GM11168 (cell line): ENCODE measurements around the gene FBXL22.

Experiments used
- in situ Hi-C: fragments of 300-500 bp; cut with MboI; formaldehyde crosslinking; loops from one replicate; pipeline ENCODE4 v1.12.0; 2022; ENCODE audit warnings: low sequenced_read_pairs; ENCODE audit not compliant: unreplicated experiment

FBXL22 gene

GRCh38 chr15:63608989-63609388 lies 11.8 kb downstream of the FBXL22 start:
- in situ Hi-C loops = loop anchor here (25.0 kb wide), 1 partner anchor 453 kb away; no protein-coding TSS in a partner anchor

DNA sequence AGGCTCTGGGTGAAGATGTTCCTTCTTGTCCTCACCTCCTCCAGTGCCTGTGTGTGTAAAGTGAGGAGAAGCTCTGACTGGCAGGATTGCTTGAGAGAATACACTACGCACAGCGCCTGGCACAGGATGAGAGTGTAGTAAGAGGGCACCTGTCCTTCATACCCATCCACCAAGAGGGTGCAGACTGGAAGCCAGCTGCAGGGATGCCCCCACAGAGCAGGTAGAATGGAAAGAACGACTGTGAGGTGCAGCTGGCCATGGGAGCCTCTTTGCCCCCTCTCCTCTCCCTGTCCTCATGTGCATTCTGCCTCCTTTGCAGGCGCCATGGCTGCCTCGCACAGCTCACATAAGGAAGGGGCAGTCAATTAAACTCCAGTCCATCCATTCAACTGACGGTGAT lies 12.3 kb downstream of the FBXL22 start:
- in situ Hi-C loops = loop anchor here (25.0 kb wide), 1 partner anchor 453 kb away; no protein-coding TSS in a partner anchor

- in situ Hi-C loops = loop anchor here (25.0 kb wide), 1 partner anchor 452 kb away; no protein-coding TSS in a partner anchor
Measured at GRCh38 chr15:63610209-63610841, 13.1 kb downstream of the FBXL22 start.

DNA sequence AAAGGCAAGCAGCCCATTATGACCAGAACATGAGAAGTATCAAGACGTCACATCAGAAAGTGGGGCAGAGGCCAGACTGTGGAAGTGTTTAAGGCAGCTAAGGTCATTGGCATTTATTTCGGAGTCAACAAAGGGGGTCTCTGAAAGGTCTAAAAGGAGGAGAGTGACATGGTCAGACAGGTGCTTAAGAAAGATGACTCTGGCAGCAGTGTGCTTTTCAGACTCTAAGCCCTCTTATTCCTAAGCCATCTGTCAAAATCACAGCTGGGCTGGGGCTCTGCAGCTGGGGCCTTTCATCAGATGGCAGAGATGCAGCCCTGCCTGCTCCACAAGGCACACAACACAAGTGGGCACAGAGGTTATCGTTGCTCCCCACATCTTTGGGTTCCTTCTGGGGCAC lies 14.0 kb downstream of the FBXL22 start:
- in situ Hi-C loops = loop anchor here (25.0 kb wide), 1 partner anchor 451 kb away; no protein-coding TSS in a partner anchor

DNA sequence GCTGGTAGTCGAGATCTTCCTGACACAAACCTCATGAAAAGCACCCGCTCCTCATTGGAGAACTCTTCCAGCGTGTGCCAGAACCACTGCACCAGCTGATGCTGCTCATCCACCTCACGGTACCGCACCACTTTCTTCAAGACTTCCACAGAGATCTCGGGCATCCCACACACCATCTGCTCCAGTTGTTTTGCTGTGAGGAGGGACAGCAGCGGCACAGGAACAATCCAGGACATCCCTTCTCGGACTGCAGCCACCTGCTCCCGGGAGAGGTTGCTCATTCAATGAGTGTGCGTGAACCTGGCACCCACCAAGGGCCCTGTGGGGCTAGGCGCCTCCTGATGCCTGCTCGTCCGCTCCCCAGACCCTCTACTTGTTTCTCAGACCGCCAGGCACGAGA lies 15.1 kb downstream of the FBXL22 start:
- in situ Hi-C loops = loop anchor here (25.0 kb wide), 1 partner anchor 450 kb away; no protein-coding TSS in a partner anchor

DNA sequence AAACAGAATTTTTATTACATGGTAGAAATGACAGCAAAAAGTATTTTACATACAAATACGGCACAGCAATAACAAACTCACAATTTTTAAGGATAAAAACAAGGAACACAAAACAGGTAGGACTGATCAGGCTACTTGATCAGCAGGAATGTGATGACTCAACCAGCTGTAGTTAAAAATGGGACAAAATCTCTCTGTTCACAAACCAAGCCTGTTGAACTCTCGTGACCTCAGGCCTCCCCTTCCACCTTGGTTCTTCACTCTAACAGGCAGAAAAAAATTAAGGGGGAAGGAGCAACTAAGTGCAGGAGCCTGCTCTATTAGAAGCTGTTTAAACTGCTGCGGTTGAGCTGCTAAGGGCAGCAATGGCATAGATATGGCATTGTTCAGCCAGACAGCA lies 18.7 kb downstream of the FBXL22 start:
- in situ Hi-C loops = loop anchor here (25.0 kb wide), 1 partner anchor 446 kb away; no protein-coding TSS in a partner anchor

- in situ Hi-C loops = loop anchor here (25.0 kb wide), 1 partner anchor 445 kb away; no protein-coding TSS in a partner anchor
Measured at GRCh38 chr15:63617147-63617546, 20.0 kb downstream of the FBXL22 start.

- in situ Hi-C loops = loop anchor here (25.0 kb wide), 1 partner anchor 445 kb away; no protein-coding TSS in a partner anchor
Measured at GRCh38 chr15:63617627-63618026, 20.4 kb downstream of the FBXL22 start.

DNA sequence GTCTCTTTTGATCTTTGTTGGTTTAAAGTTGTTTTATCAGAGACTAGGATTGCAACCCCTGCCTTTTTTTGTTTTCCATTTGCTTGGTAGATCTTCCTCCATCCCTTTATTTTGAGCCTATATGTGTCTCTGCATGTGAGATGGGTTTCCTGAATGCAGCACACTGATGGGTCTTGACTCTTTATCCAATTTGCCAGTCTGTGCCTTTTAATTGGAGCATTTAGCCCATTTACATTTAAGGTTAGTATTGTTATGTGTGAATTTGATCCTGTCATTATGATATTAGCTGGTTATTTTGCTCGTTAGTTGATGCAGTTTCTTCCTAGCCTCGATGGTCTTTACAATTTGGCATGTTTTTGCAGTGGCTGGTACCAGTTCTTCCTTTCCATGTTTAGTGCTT lies 23.6 kb downstream of the FBXL22 start:
- in situ Hi-C loops = loop anchor here (25.0 kb wide), 1 partner anchor 442 kb away; no protein-coding TSS in a partner anchor

DNA sequence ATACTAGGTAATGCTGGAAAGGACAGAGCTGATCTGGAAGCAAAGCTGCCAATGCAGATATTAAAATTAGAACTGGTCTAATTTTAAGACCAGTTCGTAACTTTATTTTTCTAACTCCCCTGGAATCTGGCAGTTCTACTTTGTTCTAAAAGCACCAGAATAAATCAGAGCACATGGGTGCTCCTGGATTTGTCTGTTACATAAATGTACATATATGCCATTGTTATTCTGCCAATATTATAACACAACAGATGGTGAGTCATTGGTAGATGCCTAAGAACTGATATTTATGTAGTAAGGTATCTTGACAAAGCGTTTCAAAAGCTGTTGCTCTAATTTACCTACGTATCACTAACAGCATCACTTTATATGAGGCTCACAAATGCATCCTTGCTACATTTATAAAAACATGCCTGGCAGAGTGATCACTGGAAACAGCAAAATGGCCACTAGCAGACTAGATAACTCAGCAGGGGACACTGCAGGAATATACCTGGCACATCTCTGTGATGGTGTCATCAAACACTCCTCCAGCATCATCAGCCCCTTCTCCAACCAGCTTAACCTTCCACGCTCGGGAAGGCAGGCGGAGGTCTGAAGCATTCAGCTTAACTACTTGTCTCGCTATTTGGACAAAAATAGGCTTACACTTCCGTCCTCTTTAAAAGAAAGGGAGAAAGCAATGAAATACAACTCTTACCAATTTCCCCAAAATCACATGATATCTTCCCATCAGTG lies 26.2 kb downstream of the FBXL22 start:
- in situ Hi-C loops = loop anchor here (25.0 kb wide), 1 partner anchor 439 kb away; no protein-coding TSS in a partner anchor

- in situ Hi-C loops = no loop called here
Measured at GRCh38 chr15:63626955-63627354, 29.8 kb downstream of the FBXL22 start.

DNA sequence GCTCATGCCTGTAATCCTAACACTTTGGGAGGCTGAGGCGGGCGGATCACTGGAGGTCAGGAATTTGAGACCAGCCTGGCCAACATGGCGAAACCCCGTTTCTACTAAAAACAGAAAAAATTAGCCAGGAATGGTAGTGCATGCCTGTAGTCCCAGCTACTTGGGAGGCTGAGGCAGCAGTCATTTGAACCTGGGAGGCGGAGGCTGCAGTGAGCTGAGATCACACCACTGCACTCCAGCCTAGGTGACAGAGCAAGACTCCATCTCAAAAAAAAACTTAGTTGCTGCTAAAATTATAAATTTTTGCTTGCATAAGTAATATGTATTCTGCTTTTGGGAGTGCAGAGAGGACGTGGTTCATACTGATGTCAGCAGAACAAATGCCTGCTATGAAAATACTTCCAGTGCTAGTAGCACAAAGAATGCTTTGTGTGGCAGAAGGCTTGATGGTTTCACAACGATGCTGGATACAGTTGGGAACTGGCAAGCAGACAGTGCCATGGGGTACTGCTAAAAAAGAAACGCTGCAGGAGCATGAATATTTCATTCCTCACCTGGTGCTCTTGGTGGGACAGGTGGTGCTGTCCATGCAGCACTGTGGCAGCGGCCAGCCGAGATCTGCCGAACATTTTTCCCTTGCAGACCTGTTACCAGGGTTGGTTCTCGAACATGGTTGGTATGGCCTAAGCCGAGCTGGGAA lies 31.1 kb downstream of the FBXL22 start:
- in situ Hi-C loops = no loop called here

DNA sequence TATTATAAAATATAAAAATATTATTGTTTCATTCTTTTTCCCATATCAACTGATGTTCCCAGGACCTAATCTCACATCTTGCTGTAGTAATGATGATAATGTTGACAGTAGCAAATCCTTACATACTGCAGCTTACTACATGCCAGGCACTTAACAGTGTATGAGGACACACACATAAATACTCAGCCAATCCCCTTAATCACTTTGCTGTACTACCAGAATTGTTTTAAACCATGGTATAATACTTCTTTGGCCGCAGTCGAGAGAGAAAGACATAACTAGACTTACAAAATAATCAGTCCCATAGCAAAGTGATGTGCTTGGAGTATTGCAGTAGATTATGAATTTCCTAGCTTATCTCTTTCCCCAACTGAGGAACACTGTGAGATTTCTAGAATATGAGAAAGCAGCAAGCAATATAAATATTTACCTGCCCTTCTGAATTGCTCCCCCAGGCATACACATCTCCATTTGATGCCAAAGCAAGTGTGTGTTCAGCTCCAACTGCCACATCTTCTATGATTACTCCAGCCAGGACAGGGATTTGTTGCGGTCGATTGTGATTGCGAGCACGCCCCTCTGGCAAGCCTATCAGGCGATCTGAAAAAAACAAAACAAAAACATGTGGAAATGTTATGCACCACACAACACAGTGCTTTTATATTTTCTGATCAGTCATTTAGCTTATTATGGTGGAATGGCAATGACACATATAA lies 33.0 kb downstream of the FBXL22 start:
- in situ Hi-C loops = no loop called here

DNA sequence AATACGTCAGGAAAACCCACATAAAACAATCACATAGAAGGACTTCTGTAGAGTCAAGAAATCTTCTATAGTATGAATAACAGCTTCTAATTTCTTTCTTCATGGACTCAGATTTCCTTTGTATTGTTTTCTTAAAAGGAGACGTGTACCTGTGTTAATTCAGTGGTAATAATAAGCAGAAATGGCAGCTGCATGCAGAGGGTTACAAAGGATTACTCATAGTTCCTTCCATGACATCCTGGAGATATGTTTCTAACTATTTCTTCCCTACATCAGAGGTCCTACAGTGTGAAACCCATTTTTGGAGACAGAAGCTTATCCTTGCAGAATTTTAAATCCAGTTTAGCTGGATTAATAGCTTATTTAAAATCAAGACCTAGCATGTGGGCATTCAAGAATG lies 36.1 kb downstream of the FBXL22 start:
- in situ Hi-C loops = no loop called here

DNA sequence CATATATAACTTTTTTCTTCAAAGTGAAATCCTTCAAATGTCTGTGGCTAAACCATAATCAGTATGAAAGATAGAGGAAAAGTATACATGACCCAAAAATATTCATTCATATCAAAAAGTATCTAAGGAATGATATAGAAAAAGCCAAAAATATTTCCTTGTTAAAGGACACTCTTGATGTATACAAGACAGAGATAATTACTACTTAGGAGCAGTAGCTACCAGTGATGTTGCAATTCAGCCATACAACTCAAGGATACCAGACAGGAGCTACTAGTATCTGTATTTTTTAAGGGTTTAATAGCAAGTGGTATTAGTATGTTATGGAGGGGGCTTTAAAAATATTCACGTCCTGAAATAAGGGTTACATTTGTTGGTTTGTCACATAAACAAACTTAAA lies 37.0 kb downstream of the FBXL22 start:
- in situ Hi-C loops = no loop called here

- in situ Hi-C loops = no loop called here
Measured at GRCh38 chr15:63636518-63637061, 39.4 kb downstream of the FBXL22 start.

DNA sequence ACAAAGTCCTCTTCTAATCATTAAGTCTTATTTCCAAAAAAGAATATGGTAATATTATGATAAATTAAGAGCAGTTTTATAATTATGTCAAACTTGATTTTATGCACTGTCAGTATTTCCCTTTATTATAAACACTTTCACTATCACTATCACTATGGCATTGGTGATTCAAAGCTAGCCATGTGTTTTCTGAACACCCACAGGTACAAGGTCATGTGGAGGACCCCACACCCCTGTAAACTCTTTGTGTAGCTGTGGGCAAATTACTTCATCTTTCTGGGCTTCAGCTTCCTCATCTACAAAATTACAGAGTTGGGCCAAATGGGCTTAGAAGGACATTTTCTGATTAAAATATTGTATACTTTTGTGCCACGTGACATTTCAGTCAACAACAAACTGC lies 41.7 kb downstream of the FBXL22 start:
- in situ Hi-C loops = no loop called here

- in situ Hi-C loops = no loop called here
Measured at GRCh38 chr15:63640146-63640545, 43.0 kb downstream of the FBXL22 start.
